Erythroblast (primary cell): ENCODE results near the gene STARD5.

Experiments used
- DNase-seq, 2 experiments: peaks; one replicate each; lab custom pipeline; 2025; lab: John Stamatoyannopoulos, UW
- GATA1 ChIP-seq: IDR thresholded peaks from 2 replicates; pipeline ENCODE4 v1.6.1; 2011; ENCODE audit warnings: low read depth, mild to moderate bottlenecking, control low read depth, low read length, moderate library complexity
- POLR2A ChIP-seq: IDR thresholded peaks from 2 replicates; pipeline ENCODE4 v1.6.1; 2011; ENCODE audit warnings: mild to moderate bottlenecking, low read length

The STARD5 gene

DNA sequence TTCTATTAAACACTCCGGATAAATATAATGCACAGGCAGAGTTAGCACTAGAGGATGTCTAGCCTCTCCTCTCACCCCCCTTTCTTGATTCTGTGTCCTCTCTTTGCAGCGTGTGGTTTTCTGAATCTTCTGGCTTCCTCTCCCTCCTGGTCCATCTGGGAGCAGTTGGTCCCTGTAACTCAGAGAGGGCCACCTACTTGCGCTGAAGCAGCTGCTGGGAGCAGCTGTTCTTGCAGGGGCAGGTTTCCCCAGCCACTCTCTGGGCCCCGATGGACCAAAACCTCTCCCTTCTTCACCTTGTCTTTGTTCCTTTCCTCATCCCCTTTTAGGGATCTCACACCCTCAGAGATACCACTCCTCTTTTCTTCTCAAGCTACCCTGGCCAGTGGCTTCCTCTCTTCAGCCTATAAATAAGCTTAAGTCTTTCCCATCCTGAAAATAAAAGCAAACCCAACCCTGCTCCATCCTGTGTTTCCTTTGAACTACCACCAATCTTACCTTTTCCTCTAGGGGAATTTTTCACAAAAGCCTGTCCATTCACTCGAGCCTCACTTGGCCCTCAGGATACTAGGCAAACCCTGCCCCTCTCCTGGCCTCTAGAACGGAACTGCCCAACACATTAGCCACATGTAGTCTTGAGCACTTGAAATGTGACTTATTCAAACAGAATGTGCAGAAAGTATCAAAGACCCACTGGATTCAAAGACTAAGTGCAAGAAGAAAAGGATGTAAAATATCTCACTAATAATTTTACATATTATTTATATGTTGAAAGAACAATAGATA lies 59.7 kb downstream of the STARD5 start:
- no peak for DNase-seq
- TF ChIP-seq POLR2A (no peak), GATA1 (no peak)

DNA sequence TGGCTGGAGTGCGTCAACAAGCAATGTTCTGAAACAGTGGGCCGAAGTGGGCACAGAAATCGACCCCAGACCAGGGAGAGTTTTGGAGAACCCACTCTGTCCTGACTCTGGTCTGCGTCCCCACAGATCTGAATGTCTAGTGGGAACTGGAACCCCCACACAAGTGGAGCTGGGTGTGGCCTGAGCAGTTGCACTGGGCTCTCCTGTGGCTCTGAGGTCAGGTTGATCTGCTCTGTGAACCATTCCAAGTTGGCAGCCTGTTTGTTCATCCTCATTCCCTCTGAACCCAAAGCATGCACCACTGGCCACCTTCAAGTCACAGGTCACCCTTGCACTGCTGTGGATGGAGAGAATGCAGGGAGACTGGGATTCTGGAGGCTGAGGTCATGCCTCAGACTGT lies 60.5 kb downstream of the STARD5 start:
- no peak for DNase-seq
- TF ChIP-seq POLR2A (no peak), GATA1 (no peak)

DNA sequence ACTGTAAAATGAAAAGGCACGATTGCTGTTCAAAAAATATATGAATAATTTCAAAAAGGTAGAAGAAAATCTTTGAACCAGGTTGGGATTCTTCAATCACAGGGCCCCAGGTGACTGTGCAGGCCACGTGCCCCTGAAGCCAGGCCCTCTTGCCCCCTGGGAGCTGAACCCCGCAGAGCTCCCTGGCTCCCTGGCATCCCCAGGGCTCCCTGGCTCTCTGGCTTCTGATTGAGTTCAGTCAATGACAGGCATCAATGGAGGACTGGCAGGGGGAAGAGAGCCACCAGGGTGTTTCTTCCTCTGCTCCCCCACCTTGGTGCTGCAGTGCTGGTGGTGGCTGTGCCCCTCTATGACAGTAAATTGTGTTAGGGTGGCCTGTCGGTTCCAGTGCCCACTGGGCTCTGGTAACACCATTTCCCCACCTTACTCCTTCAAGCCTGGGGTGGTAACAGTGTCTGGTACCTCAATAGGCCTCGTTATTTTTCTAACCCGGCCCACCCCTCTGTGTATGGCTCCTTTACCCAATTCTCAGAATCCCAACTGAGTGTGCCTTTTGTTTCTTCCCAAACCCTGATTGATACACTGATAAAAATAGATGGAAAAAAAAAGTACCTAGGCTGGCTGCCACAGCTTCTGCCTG lies 62.6 kb downstream of the STARD5 start:
- no peak for DNase-seq
- TF ChIP-seq GATA1 (no peak), POLR2A (no peak)

DNA sequence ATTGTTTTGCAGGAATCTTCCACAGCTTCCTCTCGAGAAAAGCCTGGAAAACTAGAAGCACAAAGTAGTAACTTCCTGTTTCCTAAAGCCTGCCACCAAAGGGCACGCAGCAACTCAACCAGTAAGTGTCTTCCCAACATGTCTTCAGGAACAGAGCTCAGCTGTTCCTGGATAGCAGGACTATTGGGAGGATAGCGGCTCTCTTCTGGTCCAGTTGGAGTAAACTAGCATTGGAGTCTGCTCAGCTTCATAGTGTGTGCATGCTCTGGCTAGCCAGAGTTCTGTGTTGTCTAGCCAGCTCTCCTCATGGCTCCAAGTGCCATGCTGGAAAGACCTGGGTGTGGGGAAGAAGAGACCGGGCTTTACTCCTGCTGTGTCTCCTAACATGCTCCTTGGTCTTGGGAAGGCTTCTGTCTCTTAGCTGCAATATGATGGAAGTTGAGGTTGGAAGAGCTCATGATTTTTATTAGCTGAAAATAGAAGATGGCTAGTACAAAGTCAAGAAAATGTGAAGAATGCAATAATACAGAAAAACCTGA lies 64.1 kb downstream of the STARD5 start:
- TF ChIP-seq GATA1, result no peak
- no peak for TF ChIP-seq POLR2A
- no peak for DNase-seq
